Activated CD4-positive, alpha-beta T cell treated with anti-CD3 and anti-CD28 coated beads for 36 hours (primary cell): ENCODE results near the gene CORO1C. TPM values are rescaled to one million over a fixed set of nuclear protein-coding genes. Genes with fewer than 3 reads are reported as not detected.
A peak's percentile ranks its signal among the peaks of the same experiment; 100 is the strongest.

Experiments
- ATAC-seq: fragments of 200-7000 bp; cut with Tn5 transposase; one replicate; pipeline ENCODE4 v1.10.0; 2021; ENCODE audit warnings: mild to moderate bottlenecking, moderate library complexity
- CTCF ChIA-PET: fragments of 350-600 bp; sonication (Branson Sonifier 250); formaldehyde crosslinking; loops from one replicate; lab custom pipeline; 2021; ENCODE audit warnings: antibody characterized with exemption; lab: Charles Lee
- POLR2A ChIA-PET: fragments of 350-600 bp; sonication (Branson Sonifier 250); formaldehyde crosslinking; loops from one replicate; lab custom pipeline; 2021; ENCODE audit warnings: antibody characterized with exemption, inconsistent platforms; lab: Charles Lee
- DNase-seq: peaks from one replicate; pipeline ENCODE4 v3.0.0-alpha.2; 2020
- H3K27ac Mint-ChIP-seq: one replicate; pipeline ENCODE4 v1.8.0; 2021; ENCODE audit warnings: mixed read lengths
- H3K27me3 Mint-ChIP-seq: one replicate; pipeline ENCODE4 v1.8.0; 2021; ENCODE audit warnings: mixed read lengths
- H3K36me3 Mint-ChIP-seq: one replicate; pipeline ENCODE4 v1.8.0; 2021; ENCODE audit warnings: low read depth, mixed read lengths
- H3K4me1 Mint-ChIP-seq: one replicate; pipeline ENCODE4 v1.8.0; 2021; ENCODE audit warnings: mixed read lengths
- H3K4me3 Mint-ChIP-seq: one replicate; pipeline ENCODE4 v1.8.0; 2021; ENCODE audit warnings: mild to moderate bottlenecking, moderate library complexity, mixed read lengths
- H3K9me3 Mint-ChIP-seq: one replicate; pipeline ENCODE4 v1.8.0; 2021; ENCODE audit warnings: low read depth, mixed read lengths
- intact Hi-C, 2 experiments: fragments of 100-400 bp; cut with DNase I in 1 of 2; cut with micrococcal nuclease in 1 of 2; formaldehyde crosslinking; loops; one replicate each; pipeline versions ENCODE4 v1.14.2 to v1.15.1; 2022 to 2024; cut with DNase I, micrococcal nuclease
- total RNA-seq, 2 experiments: library from RNA; stranded (reverse); gene quantifications; one replicate each; pipeline ENCODE4 v1.2.3, GENCODE V29; 2021

The CORO1C gene
- total RNA-seq, 2 experiments from 2014 or later, result 83.5 to 90.8 TPM

GRCh38 chr12:108616359-108616758 lies 115.0 kb downstream of the CORO1C start:
- Mint-ChIP-seq H3K36me3 (peaks cover 14% of the 10 kb centered on the region), H3K4me1 (peaks cover 41% of the 10 kb centered on the region), H3K27me3 (no peaks in the 10 kb centered on the region), H3K9me3 (peaks cover 9% of the 10 kb centered on the region), H3K27ac (peak overlapping the region; percentile 77), H3K4me3 (no peak overlapping the region)
- ATAC-seq (no peak), DNase-seq (no peak)
- ChIA-PET POLR2A (interaction anchor here (0.9 to 2.1 kb wide), 5 partner anchors 12 to 54 kb away, joined by 4 to 8 read pairs (median 7); partner anchors contain the start of gene ISCU), CTCF (interaction anchor here (0.6 to 9.0 kb wide), 10 partner anchors 15 to 698 kb away, joined by 3 to 270 read pairs (median 23); partner anchors contain the start of genes ISCU, SART3 and SELPLG)
- intact Hi-C loops, result loop anchor here in 1 of 2 experiments (10.0 kb wide), 1 partner anchor 852 kb away; the partner anchor contains the start of gene PRDM4

- Mint-ChIP-seq H3K4me3 (no peak overlapping the region), H3K27me3 (no peaks in the 10 kb centered on the region), H3K36me3 (peaks cover 11% of the 10 kb centered on the region), H3K27ac (peak overlapping the region; percentile 10), H3K4me1 (peaks cover 38% of the 10 kb centered on the region), H3K9me3 (peaks cover 9% of the 10 kb centered on the region)
- POLR2A ChIA-PET, result interaction anchor here (0.6 to 1.0 kb wide), 2 partner anchors 12 to 200 kb away, joined by 3 to 5 read pairs; no protein-coding TSS in a partner anchor
- intact Hi-C loops, result loop anchor here in 1 of 2 experiments (10.0 kb wide), 1 partner anchor 851 kb away; the partner anchor contains the start of gene PRDM4
- ATAC-seq, result no peak
- no peak for DNase-seq
- CTCF ChIA-PET, result interaction anchor here (0.6 to 9.0 kb wide), 7 partner anchors 12 to 698 kb away, joined by 3 to 270 read pairs (median 3); partner anchors contain the start of genes ISCU, SART3 and SELPLG
These were observed 115.4 kb downstream of the CORO1C start for GRCh38 chr12:108615918-108616317.

- intact Hi-C loops, result loop anchor here in 1 of 2 experiments (10.0 kb wide), 1 partner anchor 850 kb away; the partner anchor contains the start of gene PRDM4
- ATAC-seq (no peak), DNase-seq (no peak)
- H3K27ac Mint-ChIP-seq, result peak overlapping the region; percentile 17
- H3K4me3 Mint-ChIP-seq, result no peak overlapping the region
- peaks cover 11% of the 10 kb centered on the region for H3K36me3 Mint-ChIP-seq
- peaks cover 38% of the 10 kb centered on the region for H3K4me1 Mint-ChIP-seq
- POLR2A ChIA-PET, result no interaction called here
- no peaks in the 10 kb centered on the region for H3K27me3 Mint-ChIP-seq
- CTCF ChIA-PET, result interaction anchor here (9.0 kb wide), 1 partner anchor 49 kb away, joined by 270 read pairs; the partner anchor contains the start of genes ISCU and SART3
- H3K9me3 Mint-ChIP-seq, result peaks cover 9% of the 10 kb centered on the region
These were observed 116.7 kb downstream of the CORO1C start for GRCh38 chr12:108614639-108615038.

GRCh38 chr12:108614041-108614440 lies 117.3 kb downstream of the CORO1C start:
- DNase-seq (no peak), ATAC-seq (no peak)
- ChIA-PET POLR2A (no interaction called here), CTCF (interaction anchor here (0.6 kb wide), 1 partner anchor 776 kb away, joined by 4 read pairs; no protein-coding TSS in a partner anchor)
- no peak overlapping the region for H3K27ac Mint-ChIP-seq
- H3K4me1 Mint-ChIP-seq, result peaks cover 38% of the 10 kb centered on the region
- H3K4me3 Mint-ChIP-seq, result no peak overlapping the region
- peaks cover 11% of the 10 kb centered on the region for H3K36me3 Mint-ChIP-seq
- peaks cover 9% of the 10 kb centered on the region for H3K9me3 Mint-ChIP-seq
- H3K27me3 Mint-ChIP-seq, result no peaks in the 10 kb centered on the region
- intact Hi-C loops, result loop anchor here in 1 of 2 experiments (10.0 kb wide), 1 partner anchor 849 kb away; the partner anchor contains the start of gene PRDM4

- Mint-ChIP-seq H3K4me3 (no peak overlapping the region), H3K36me3 (peaks cover 11% of the 10 kb centered on the region), H3K4me1 (peaks cover 35% of the 10 kb centered on the region), H3K27ac (no peak overlapping the region), H3K27me3 (no peaks in the 10 kb centered on the region), H3K9me3 (peaks cover 9% of the 10 kb centered on the region)
- POLR2A ChIA-PET, result no interaction called here
- CTCF ChIA-PET, result interaction anchor here (0.6 to 1.5 kb wide), 3 partner anchors 31 to 776 kb away, joined by 3 to 7 read pairs (median 4); no protein-coding TSS in a partner anchor
- intact Hi-C loops, result loop anchor here in 1 of 2 experiments (10.0 kb wide), 1 partner anchor 849 kb away; the partner anchor contains the start of gene PRDM4
- DNase-seq, result no peak
- ATAC-seq, result no peak
These were observed 117.8 kb downstream of the CORO1C start for GRCh38 chr12:108613548-108613947.

- peaks cover 9% of the 10 kb centered on the region for H3K9me3 Mint-ChIP-seq
These were observed 118.5 kb downstream of the CORO1C start for GRCh38 chr12:108612788-108613282.

GRCh38 chr12:108611884-108612415 lies 119.4 kb downstream of the CORO1C start:
- ChIA-PET POLR2A (no interaction called here), CTCF (interaction anchor here (0.6 to 1.5 kb wide), 8 partner anchors 14 to 695 kb away, joined by 3 to 7 read pairs (median 3); partner anchors contain the start of gene SELPLG)
- Mint-ChIP-seq H3K36me3 (peaks cover 11% of the 10 kb centered on the region), H3K27me3 (no peaks in the 10 kb centered on the region), H3K4me3 (no peak overlapping the region), H3K9me3 (peaks cover 9% of the 10 kb centered on the region), H3K27ac (no peak overlapping the region), H3K4me1 (peaks cover 19% of the 10 kb centered on the region)
- intact Hi-C loops, result loop anchor here in 1 of 2 experiments (1.0 to 10.0 kb wide), 2 partner anchors 191 to 847 kb away; partner anchors contain the start of gene PRDM4
- DNase-seq, result peak; percentile 75
- ATAC-seq, result peak; percentile 61

More at GRCh38 chr12:108612788-108613282, 118.5 kb downstream of the CORO1C start:
- H3K4me3 Mint-ChIP-seq, result no peak overlapping the region
- peaks cover 11% of the 10 kb centered on the region for H3K36me3 Mint-ChIP-seq
- POLR2A ChIA-PET, result no interaction called here
- no peak for ATAC-seq
- peaks cover 28% of the 10 kb centered on the region for H3K4me1 Mint-ChIP-seq
- intact Hi-C loops, result loop anchor here in 1 of 2 experiments (1.0 to 10.0 kb wide), 2 partner anchors 190 to 848 kb away; partner anchors contain the start of gene PRDM4
- no peaks in the 10 kb centered on the region for H3K27me3 Mint-ChIP-seq
- no peak overlapping the region for H3K27ac Mint-ChIP-seq
- no peak for DNase-seq
- CTCF ChIA-PET, result interaction anchor here (0.6 to 1.5 kb wide), 9 partner anchors 18 to 696 kb away, joined by 3 to 7 read pairs (median 3); partner anchors contain the start of gene SELPLG

- no peak overlapping the region for H3K27ac Mint-ChIP-seq
- peaks cover 4% of the 10 kb centered on the region for H3K36me3 Mint-ChIP-seq
- no peak for ATAC-seq
- CTCF ChIA-PET, result interaction anchor here (0.5 to 0.6 kb wide), 2 partner anchors 13 to 54 kb away, joined by 3 read pairs; no protein-coding TSS in a partner anchor
- H3K9me3 Mint-ChIP-seq, result peaks cover 4% of the 10 kb centered on the region
- intact Hi-C loops, result loop anchor here in 1 of 2 experiments (10.0 kb wide), 1 partner anchor 846 kb away; the partner anchor contains the start of gene PRDM4
- no peak overlapping the region for H3K4me3 Mint-ChIP-seq
- POLR2A ChIA-PET, result no interaction called here
- no peak for DNase-seq
- H3K27me3 Mint-ChIP-seq, result no peaks in the 10 kb centered on the region
- H3K4me1 Mint-ChIP-seq, result peaks cover 10% of the 10 kb centered on the region
These were observed 120.3 kb downstream of the CORO1C start for GRCh38 chr12:108610856-108611605.

GRCh38 chr12:108610336-108610815 lies 120.9 kb downstream of the CORO1C start:
- Mint-ChIP-seq H3K4me3 (no peak overlapping the region), H3K27me3 (no peaks in the 10 kb centered on the region), H3K27ac (no peak overlapping the region), H3K4me1 (peaks cover 10% of the 10 kb centered on the region), H3K9me3 (no peaks in the 10 kb centered on the region), H3K36me3 (no peaks in the 10 kb centered on the region)
- no peak for ATAC-seq
- intact Hi-C loops, result loop anchor here in 1 of 2 experiments (10.0 kb wide), 1 partner anchor 846 kb away; the partner anchor contains the start of gene PRDM4
- ChIA-PET CTCF (interaction anchor here (0.5 to 1.7 kb wide), 3 partner anchors 7 to 55 kb away, joined by 3 to 8 read pairs (median 4); no protein-coding TSS in a partner anchor), POLR2A (no interaction called here)
- no peak for DNase-seq
